AG09309 (cell line): ENCODE results near the gene SPIRE2.

Experiments used
- DNase-seq: peaks from one replicate; pipeline ENCODE4 v3.0.0-alpha.2; 2010; ENCODE audit warnings: low read depth
- H3K4me3 ChIP-seq: 2 replicates; pipeline ENCODE4 v1.5.1; 2011; ENCODE audit warnings: mild to moderate bottlenecking, low read depth, low read length, moderate library complexity; ENCODE audit not compliant: control insufficient read depth
- TF ChIP-seq, protein P1 (sequence below): IDR thresholded peaks from 2 replicates; pipeline ENCODE4 v1.5.1; 2011; ENCODE audit warnings: mild to moderate bottlenecking, low read depth, low read length, inconsistent platforms; ENCODE audit not compliant: insufficient read depth, control insufficient read depth; ENCODE audit errors: missing control alignments

The SPIRE2 gene

DNA sequence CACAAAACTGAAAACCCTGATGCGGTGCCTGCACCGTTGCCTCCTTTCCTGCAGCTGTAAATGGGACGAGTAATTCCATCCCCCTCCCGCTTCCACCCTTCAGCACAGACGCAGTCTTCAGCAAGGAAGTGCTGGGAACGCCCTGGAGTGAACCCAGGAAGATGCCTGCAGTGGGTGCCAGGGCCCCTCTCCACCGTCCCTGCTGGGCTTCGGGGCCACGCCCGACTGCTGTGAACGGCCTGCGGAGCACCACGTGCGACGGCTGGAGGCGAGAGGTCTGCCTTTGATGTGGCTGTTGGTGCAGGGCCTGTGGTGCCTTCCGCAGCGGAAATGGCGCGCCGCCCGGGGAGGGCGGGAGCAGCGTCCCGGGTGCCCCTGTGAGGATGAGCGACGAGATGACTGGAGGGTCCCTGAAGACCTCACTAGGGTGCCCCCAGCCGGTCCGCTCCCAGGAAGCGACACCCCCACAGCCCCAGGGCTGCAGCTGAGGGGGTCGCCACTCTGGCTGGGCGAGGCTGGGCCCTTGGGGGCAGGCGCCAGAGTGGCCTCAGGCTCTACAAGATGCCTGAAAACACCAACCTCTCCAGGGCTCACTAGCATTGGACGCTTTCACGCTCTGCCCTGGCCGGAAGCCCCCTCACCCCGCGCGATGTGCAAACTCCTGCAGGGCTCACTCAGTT, 89.6 kb downstream of the SPIRE2 start:
- no peak for DNase-seq
- peak overlapping the region; percentile 46 for H3K4me3 ChIP-seq
- TF ChIP-seq, protein P1, sequence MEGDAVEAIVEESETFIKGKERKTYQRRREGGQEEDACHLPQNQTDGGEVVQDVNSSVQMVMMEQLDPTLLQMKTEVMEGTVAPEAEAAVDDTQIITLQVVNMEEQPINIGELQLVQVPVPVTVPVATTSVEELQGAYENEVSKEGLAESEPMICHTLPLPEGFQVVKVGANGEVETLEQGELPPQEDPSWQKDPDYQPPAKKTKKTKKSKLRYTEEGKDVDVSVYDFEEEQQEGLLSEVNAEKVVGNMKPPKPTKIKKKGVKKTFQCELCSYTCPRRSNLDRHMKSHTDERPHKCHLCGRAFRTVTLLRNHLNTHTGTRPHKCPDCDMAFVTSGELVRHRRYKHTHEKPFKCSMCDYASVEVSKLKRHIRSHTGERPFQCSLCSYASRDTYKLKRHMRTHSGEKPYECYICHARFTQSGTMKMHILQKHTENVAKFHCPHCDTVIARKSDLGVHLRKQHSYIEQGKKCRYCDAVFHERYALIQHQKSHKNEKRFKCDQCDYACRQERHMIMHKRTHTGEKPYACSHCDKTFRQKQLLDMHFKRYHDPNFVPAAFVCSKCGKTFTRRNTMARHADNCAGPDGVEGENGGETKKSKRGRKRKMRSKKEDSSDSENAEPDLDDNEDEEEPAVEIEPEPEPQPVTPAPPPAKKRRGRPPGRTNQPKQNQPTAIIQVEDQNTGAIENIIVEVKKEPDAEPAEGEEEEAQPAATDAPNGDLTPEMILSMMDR: no peak

GRCh38 chr16:89918453-89919347, 90.4 kb downstream of the SPIRE2 start, which contains the start of gene MC1R:
TSS of gene MC1R (plus strand) at chr16:89918862. CDS start at chr16:89919259, 397 bp downstream.
- DNase-seq: no peak
- TF ChIP-seq, protein P1: peak; percentile 56
- H3K4me3 ChIP-seq: peak within 1 kb of the TSS; percentile 46

DNA sequence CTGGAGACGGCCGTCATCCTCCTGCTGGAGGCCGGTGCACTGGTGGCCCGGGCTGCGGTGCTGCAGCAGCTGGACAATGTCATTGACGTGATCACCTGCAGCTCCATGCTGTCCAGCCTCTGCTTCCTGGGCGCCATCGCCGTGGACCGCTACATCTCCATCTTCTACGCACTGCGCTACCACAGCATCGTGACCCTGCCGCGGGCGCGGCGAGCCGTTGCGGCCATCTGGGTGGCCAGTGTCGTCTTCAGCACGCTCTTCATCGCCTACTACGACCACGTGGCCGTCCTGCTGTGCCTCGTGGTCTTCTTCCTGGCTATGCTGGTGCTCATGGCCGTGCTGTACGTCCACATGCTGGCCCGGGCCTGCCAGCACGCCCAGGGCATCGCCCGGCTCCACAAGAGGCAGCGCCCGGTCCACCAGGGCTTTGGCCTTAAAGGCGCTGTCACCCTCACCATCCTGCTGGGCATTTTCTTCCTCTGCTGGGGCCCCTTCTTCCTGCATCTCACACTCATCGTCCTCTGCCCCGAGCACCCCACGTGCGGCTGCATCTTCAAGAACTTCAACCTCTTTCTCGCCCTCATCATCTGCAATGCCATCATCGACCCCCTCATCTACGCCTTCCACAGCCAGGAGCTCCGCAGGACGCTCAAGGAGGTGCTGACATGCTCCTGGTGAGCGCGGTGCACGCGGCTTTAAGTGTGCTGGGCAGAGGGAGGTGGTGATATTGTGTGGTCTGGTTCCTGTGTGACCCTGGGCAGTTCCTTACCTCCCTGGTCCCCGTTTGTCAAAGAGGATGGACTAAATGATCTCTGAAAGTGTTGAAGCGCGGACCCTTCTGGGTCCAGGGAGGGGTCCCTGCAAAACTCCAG, 91.5 kb downstream of the SPIRE2 start:
- H3K4me3 ChIP-seq: no peak overlapping the region
- TF ChIP-seq, protein P1: no peak

GRCh38 chr16:89920723-89921122, 92.4 kb downstream of the SPIRE2 start:
- TF ChIP-seq, protein P1: no peak
- no peak for DNase-seq
- no peak overlapping the region for H3K4me3 ChIP-seq

More for the DNA sequence above, 91.5 kb downstream of the SPIRE2 start:
- no peak for DNase-seq
